GM21825 (cell line): ENCODE results near the gene PRDM5.

Source experiments
- ATAC-seq: cut with Tn5 transposase; IDR thresholded peaks from one replicate; pipeline ENCODE4 v1.9.1; 2021; ENCODE audit warnings: mild to moderate bottlenecking, moderate library complexity; ENCODE audit not compliant: unreplicated experiment

Gene PRDM5

DNA sequence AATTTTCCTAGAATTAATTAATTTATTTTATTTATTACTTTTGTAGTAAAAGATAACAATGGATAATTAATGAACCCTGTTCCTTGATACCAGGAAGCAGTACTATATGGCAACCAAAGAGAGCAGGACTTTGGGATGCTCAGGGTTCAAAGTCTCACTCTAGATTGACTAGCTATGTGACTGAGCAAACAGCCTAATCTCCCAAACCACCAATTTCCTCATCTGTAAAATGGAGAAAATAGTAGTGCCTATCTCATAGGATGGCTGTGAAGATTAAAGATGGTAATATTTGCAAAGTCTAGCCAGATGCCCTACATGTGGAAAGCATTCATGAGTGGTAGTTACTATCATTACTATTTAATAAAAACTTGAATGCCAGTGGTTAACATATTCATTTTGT is 97.6 kb downstream of the PRDM5 start:
- no peak for ATAC-seq

DNA sequence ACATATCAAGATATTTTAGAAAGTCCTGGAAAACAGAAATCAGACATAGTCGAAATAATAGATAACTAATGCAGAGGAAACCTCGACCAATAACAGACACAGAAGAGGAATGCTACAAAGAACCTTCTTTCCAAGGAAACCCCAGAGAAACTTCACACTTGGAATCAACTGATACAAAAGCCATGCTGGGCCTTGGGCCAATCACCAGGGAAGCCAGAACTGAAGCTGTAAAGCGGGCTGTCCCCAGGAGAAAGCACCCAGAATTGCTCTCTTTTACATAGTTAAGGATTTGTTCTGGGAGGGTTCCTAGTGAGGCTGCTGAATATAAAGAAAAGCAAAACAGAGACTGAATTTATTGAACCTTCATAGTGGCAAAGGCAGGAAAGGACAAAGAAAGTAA is 100.5 kb downstream of the PRDM5 start:
- no peak for ATAC-seq

DNA sequence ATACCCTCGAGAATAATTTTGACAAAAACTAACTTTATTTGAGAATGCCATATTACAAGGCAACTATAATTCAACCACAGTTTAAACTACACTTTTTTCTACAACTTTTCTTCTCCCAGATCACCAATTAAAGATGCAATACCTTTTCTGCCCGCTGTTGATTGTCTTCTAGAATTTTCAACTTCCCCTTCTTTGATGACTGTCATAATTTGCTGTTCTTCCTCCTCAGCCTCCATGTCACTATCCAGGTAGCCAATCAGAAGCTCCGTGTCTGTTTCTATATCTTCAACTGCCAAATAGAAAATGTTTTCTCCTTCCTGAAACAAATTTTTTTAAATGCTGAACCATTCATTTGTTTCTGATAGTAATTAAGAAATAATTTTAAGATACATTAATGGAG is 101.5 kb downstream of the PRDM5 start:
- ATAC-seq, result no peak

DNA sequence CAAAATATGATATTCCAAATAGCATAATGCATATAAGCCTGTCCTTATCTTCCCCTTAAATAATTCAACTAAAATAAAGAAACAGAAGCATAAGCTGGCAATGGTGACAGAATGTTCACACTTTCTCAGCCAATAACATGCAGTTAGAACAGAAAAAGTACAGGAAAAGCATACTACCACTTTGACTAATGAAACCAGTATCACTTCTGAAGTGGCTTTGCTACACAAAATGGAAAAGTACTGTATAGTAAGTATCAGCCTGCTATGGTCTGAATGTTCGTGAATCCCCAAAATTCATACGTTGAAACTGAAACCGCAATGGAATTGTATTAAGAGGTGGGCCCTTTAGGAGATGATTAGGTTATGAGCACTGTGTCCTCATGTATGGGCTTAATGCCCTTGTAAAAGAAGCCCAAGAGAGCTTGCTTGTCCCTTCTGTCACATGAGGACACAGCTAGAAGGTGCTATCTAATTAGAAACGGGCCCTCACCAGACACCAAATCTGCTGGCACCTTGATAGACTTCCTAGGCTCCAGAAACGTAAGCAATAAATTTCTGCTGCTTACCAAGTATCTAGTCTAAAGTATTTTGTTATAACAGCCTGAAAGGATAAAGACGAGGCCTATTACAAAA is 102.6 kb downstream of the PRDM5 start:
- ATAC-seq, result no peak

DNA sequence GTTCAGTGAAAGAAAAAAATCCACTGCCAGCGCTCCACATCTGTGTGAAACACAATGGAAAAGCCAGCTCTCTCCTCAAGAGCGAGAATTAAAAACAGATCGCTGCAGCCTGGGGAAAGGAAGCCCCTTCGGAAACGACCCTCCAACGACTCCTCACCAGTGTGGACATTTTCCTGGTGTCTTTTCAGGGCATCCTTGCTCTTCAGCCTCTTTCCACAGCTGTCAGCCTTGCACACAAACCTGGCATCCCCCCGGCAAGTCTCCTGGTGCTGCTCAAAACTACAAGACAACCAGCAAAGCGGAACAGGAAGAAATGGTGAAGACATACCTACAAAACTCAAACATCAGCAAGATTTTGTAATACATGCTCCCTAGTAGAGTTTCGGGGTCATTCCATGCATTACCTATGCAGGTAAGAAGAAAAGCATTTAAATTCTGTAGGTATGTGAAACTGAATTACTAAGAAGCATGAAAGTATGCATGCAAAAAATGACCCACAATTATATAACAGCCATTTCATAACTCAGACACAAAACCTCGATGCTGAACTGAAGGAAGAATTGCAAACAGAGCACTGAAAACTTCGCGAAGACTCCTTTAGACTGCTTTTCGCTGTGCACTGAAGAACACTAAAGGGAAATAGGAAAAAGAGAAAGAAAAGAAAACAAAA is 106.1 kb downstream of the PRDM5 start:
- ATAC-seq, result no peak

DNA sequence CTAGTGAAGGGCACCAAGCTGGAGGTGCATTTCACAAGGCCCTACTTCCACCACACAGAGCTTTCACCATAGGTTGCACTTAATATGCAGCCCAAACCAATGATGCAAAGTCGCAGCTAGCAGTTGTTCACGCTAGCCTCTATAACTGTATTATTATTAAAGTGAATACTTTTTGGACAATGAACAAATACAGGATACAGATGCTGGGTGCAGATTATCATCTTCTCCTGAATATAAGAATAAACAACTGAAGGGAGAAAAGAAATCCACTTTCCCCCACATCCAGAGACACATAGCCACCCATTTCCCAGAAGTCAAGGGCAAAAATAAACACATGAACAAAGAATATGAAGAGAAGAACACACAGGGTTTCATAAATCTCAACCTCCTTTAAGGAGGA is 107.2 kb downstream of the PRDM5 start:
- no peak for ATAC-seq

DNA sequence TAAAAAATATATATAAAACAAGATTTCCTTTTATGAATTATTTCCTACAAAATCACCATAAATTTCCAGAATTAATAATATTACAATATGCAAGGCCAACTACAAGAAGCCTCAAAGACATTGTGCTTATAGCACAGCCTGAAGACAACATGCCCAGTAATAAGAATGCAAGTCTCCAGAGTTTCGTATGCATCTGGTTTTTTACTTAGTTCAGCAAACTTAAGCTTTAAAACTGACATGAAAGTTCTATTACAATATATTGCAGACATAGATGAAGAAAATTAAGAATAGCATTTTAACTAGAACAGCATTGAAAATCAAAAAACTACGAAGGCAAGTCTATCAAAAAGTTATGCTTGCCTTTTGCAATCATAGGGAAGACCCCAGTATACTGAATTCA is 107.6 kb downstream of the PRDM5 start:
- ATAC-seq, result no peak

DNA sequence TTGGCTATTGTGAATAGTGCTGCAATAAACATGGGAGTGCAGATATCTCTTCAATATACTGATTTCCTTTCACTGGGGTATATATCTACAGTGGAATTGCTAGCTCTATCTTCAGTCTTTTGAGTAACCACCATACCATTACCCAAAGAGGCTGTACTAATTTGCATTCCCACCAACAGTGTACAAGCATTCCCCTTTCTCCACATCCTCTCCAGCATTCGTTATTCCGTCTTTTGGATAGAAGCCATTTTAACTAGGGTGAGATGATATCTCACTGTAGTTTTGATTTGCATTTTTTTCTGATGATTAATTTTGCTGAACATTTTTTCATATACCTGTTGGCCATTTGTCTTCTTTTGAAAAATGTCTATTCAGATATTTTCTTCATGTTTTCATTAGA is 110.3 kb downstream of the PRDM5 start:
- no peak for ATAC-seq

DNA sequence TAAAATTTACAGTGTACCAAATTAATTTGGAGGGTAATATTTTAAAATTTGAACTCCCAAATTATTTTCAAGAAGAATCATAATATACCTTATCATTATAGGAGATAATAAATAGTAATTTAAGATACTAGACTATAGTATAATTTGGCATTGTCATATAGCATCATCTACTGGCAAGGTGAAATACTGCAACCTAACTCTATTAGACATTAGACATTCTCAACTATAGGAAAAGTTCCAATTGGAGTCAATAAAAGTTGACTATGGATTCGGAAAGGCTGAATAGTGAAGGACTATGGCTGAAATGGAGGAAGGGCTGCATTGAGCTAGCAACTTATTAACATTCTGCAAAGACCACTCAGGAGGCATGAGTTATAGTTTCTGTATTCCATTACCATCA is 113.0 kb downstream of the PRDM5 start:
- no peak for ATAC-seq

DNA sequence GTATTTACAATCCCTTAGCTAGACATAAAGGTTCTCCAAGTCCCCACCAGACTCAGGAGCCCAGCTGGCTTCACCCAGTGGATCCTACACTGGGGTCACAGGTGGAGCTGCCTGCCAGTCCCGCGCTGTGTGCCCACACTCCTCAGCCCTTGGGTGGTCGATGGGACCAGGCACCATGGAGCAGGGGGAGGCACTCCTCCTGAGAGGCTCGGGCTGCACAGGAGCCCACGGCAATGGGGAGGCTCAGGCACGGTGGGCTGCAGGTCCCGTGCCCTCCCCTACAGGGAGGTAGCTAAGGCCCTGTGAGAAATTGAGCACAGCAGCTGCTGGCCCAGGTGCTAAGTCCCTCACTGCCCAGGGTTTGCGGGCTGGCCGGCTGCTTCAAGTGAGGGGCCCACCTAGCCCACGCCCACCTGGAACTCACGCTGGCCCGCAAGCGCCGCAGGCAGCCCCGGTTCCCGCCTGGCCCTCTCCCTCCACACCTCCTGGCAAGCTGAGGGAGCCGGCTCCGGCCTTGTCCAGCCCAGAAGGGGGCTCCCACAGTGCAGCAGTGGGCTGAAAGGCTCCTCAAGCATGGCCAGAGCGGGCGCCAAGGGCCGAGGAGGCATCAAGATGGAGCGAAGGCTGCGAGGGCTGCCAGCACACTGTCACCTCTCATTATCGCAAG is 113.9 kb downstream of the PRDM5 start:
- ATAC-seq, result no peak

DNA sequence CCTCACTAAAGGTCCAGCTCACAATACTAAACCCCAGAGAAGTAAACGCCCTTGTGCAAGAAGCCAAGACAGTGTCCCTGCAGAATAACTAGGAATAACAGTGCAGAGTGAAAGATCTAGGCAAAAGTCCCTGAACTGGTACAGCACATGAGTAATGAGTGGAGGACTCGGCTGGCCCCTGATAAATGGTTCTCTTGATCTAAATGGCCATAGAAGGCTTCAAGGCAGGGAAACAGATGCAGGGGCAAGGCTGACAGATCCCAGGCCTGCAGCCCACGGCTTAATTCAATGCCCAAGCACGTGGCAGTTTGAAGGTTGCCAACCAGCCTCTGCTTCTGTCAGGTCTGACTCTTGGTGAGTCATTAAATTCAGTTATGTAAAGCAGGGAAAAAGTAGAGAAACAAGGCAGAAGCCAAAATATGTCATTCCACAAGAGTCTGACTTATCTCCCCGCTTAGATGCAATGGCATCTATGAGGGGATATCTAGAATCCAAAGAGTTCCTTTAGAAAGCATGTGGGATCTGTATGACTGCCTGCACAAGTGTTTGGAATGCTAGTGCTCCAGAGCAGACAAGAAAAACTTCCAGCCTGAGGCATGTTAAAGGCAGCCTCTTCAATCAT is 121.3 kb downstream of the PRDM5 start:
- ATAC-seq, result no peak

DNA sequence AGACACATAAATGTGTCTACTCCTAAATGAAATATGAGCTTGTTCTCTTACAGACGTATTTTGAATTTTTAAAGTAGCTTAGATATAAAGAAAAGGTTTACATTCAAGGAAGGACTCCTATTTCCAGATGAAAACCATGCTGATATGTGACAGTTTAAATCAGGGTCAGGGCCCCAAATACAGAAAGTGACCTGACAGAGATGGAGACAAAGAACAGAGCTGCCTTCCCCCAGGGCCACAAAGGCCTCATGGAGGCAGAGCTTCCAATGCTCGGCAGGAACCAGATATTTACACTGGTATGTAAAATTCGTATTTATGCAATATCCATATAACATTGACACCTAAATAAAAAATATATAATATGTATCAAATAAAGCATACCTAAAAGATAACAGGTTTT is 124.0 kb downstream of the PRDM5 start:
- no peak for ATAC-seq

DNA sequence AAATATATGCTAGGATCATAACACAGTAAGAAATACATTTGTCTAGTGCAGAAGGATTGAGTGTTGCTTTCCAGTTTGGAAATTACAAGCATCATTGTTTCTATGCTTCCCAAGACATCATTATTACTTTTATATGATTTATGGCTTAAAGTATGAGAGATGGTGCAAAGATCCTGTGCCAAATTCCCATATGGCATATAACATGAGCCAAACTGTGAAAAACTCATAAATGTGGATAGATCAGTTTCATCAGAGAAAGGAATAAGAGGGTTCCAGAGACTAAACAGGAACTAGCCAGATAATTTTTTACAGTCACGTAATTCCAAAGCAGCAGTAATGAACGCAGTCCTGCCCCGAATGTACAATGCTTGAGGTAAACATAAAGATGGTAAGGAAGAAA is 126.3 kb downstream of the PRDM5 start:
- ATAC-seq, result no peak

DNA sequence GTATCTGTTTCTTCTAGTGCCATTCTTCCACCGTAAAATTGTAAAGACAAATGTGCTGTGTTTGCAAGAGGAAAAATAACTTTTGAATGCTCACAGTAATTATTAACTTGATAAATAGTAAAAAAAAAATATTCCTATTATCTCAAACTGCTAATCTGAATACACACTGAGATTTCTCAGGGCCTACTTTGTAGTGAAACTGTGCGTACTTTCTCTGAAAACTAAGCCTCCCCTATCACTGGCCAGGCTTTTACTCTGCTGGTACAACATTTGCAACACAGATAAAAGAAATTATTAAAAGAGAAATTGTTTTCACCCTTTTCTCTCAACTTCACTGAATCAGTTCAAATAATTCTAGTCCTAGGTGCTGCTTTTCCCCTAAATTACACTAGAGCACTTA is 137.3 kb downstream of the PRDM5 start:
- no peak for ATAC-seq

DNA sequence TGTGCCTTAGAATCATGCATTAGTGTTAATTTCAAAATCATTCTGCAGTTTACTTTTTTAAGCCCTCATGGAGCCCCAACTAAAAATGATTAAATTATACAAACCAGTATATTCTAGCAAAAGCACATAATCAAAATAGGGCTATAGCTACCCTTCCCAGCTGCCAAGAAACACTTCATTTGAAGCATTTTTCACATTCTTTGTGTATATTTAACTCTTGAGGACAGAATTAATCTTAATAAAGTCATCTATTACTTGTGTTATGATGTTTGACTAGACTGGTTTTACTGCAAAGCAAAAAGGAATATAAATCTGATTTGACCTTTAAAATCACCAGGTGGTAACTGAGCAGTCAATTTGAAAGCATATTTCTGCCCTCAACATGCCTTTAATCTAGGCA is 145.1 kb downstream of the PRDM5 start:
- ATAC-seq, result no peak

DNA sequence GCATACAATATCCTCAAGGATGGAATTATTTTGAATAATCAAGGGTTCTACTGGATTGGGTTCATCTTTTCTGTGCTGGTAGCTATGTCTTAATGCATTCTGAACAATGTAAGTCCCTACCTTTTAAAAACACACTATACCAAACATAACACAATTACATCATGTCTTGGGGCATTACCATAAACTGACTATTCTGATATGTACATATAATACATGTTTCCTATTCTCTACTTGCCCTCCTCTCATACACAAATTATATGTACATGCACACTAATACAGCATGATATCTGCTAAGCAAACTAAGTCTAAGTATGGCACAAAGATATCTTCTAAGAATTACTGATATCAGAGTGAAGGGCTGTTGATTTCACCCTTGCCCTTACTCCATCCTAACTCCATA is 147.1 kb downstream of the PRDM5 start:
- no peak for ATAC-seq

DNA sequence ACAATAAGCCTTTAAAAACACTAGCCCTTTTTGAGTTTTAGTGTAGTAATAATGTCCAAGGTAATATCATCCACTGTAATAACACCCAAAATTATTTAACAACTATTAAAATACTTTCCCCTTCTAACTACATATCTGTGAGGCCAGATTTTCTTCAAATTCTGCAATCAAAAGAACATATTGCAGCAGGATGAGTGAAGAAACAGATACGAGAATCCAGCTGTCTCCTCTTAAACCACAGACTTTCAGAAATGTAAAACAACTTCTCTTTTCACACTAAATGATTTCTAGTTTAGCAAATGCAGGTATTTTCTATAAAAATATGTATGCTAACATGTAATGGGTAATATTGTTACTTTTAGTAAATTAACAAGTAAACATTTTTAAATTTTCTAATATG is 148.9 kb downstream of the PRDM5 start:
- no peak for ATAC-seq

DNA sequence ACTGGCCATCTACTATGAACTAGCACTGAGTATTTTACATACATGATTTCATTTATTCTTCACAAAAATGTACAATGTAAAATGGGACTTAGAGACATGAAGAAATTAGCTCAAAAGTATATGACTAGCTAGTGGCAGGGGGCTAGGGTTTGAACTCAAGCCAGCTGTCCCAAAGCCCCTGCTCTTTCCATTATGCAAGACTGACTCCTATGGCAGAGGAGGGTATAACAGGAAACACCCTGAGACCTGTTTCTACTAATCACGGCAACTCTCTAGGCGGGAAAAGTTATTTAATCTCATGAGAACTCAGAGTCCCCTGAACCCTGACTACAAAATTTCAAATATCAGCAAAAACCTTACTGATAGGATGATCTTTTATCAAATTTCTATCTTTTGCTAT is 150.6 kb downstream of the PRDM5 start:
- no peak for ATAC-seq

DNA sequence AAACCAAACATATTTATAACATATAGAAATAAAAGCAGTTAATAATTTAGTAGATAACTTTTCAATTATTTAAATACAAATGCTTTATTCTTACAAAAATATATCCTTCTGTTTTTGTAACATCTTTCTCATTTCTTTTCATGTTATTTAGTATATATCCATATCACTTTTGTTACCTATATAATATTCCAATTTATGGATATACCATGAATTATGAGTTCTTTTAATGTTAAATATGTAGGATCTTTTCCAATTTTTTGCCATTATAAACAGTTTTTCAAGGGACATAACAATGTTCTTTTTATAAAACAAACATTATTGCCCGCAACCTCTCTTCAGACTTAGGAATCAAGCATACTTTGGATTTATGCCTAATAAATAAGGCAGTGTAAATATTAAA is 151.6 kb downstream of the PRDM5 start:
- ATAC-seq, result no peak

DNA sequence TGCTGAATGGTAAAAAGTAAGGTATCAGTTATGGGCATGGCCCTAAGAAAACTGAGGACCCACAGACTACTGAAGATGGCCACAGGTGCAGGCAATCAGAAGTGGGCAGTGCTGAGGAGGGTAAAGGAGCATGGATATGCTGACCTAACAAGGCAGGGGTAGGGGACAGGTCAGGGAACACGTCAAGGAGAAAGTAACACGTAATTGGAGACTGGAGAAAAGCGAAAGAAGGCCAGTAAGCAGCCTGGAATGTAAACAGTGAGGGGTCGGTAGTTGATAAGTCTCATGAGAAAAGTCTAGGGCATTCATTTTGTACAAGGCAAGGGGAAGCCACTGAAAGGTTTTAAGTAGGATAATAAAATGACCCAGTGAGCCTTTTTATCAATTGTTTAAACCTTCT is 153.3 kb downstream of the PRDM5 start:
- no peak for ATAC-seq

DNA sequence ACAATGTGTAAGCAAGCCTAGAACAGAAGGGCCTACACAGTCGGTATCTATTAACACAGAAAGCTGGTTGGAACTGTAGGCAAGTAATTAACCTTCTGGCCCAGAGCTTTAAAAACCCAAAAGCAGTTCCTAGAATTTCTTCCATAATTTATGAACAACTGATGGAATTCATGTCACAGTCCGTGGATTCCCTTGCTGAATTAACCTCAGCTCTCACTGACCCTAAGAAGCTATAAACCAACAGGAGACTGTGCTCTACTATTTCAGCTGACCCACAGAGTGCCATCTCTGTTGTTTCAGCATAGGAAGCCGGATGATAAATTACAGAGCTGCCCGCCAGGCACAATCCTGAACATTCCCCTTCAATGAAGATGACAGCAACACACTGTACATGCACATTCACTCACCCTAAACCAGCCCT is 157.3 kb downstream of the PRDM5 start:
- ATAC-seq, result no peak

DNA sequence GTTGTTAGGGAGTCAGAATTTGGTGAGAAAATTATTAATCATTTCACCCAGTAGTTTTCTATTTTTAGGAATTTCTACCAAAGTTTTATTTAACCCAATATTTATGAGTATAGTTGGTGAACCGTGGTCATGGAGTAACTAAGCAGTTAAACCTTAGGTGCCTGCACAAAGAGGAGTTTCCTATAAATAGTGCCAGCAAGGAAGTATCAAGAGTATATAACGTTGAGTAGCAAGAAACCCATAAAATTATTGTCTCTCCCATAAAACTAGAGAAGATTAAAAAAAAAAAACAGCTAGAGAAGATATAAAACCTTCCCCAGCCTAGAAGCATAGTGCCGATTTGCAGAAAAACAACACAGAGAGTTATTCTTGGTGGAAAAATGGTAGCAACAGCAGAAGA is 158.9 kb downstream of the PRDM5 start:
- ATAC-seq, result no peak
